ENCODE data around the gene BSN. TPM values are rescaled to one million over a fixed set of nuclear protein-coding genes. Genes with fewer than 3 reads are reported as not detected.

The BSN gene
- total and polyA plus RNA-seq, 8 donors, result 0.26 to 1.1 (median 0.84) TPM

- no peaks in the 10 kb centered on the region for H3K9me3 ChIP-seq
- DNase-seq (peak in 1 of 4 donors; percentile 66), ATAC-seq (no peak)
- intact Hi-C loops (cut with DNase I), result loop anchor here in 1 of 2 donors (10.0 kb wide), 1 partner anchor 121 kb away; no protein-coding TSS in a partner anchor
- TF ChIP-seq CTCF (IDR thresholded peaks at IDR 0.05), result no peak
- no peak overlapping the region for H3K27ac ChIP-seq
- H3K27me3 ChIP-seq, result no peaks in the 10 kb centered on the region
- H3K4me3 ChIP-seq, result no peak overlapping the region
- peaks cover 0 to 39% of the 10 kb centered on the region in 2 donors for H3K36me3 ChIP-seq
- H3K4me1 ChIP-seq, result peaks cover under 1 to 7% of the 10 kb centered on the region in 2 donors
Measured at GRCh38 chr3:49713336-49714105, 159.2 kb downstream of the BSN start.

- DNase-seq, result peak in 2 of 4 donors; percentile 24 to 73
- intact Hi-C loops (cut with DNase I), result loop anchor here in 1 of 2 donors (10.0 kb wide), 1 partner anchor 120 kb away; no protein-coding TSS in a partner anchor
Measured at GRCh38 chr3:49714728-49715550, 160.7 kb downstream of the BSN start.

GRCh38 chr3:49715611-49716121 lies 161.4 kb downstream of the BSN start:
- no peaks in the 10 kb centered on the region for H3K27me3 ChIP-seq
- ATAC-seq (no peak), DNase-seq (peak in 2 of 4 donors; percentile 27 to 47)
- TF ChIP-seq CTCF (IDR thresholded peaks at IDR 0.05), result no peak
- no peak overlapping the region for H3K4me3 ChIP-seq
- no peaks in the 10 kb centered on the region for H3K9me3 ChIP-seq
- H3K4me1 ChIP-seq, result peaks cover 8 to 27% of the 10 kb centered on the region in 2 donors
- H3K36me3 ChIP-seq, result peaks cover 0 to 43% of the 10 kb centered on the region in 2 donors
- intact Hi-C loops (cut with DNase I), result loop anchor here in 1 of 2 donors (10.0 kb wide), 1 partner anchor 119 kb away; no protein-coding TSS in a partner anchor
- H3K27ac ChIP-seq, result no peak overlapping the region

More at GRCh38 chr3:49714728-49715550, 160.7 kb downstream of the BSN start:
- no peak for TF ChIP-seq CTCF (IDR thresholded peaks at IDR 0.05)
- H3K4me3 ChIP-seq, result no peak overlapping the region
- no peaks in the 10 kb centered on the region for H3K27me3 ChIP-seq
- no peak overlapping the region for H3K27ac ChIP-seq
- H3K36me3 ChIP-seq, result peaks cover 0 to 39% of the 10 kb centered on the region in 2 donors
- ATAC-seq, result no peak
- peaks cover 8 to 20% of the 10 kb centered on the region in 2 donors for H3K4me1 ChIP-seq
- H3K9me3 ChIP-seq, result no peaks in the 10 kb centered on the region

- no peak for TF ChIP-seq CTCF (IDR thresholded peaks at IDR 0.05)
- H3K9me3 ChIP-seq, result no peaks in the 10 kb centered on the region
- H3K36me3 ChIP-seq, result peaks cover 0 to 48% of the 10 kb centered on the region in 2 donors
- H3K27ac ChIP-seq, result no peak overlapping the region
- no peak overlapping the region for H3K4me3 ChIP-seq
- peaks cover 8 to 30% of the 10 kb centered on the region in 2 donors for H3K4me1 ChIP-seq
- H3K27me3 ChIP-seq, result no peaks in the 10 kb centered on the region
- peak in 2 of 4 donors; percentile 23 to 43 for DNase-seq
- ATAC-seq, result no peak
- intact Hi-C loops (cut with DNase I), result loop anchor here in 1 of 2 donors (10.0 kb wide), 1 partner anchor 119 kb away; no protein-coding TSS in a partner anchor
Measured at GRCh38 chr3:49716169-49716568, 161.9 kb downstream of the BSN start.
